OCI-LY7 (cell line): ENCODE data around the gene GNAT3. TPM values are rescaled to one million over a fixed set of nuclear protein-coding genes. Genes with fewer than 3 reads are reported as not detected.
A peak's percentile ranks its signal among the peaks of the same experiment; 100 is the strongest.

ENCODE experiments used
- BruUV-seq: library from RNA; stranded (reverse); fragments of 400-500 nt; replicated peaks from 2 replicates; lab custom pipeline; 2021; lab: Mats Ljungman, UMichigan
- CTCF ChIA-PET: fragments of 300-600 bp; sonication (Branson Sonifier 250); formaldehyde crosslinking; loops from one replicate; lab custom pipeline; 2022; ENCODE audit warnings: antibody characterized with exemption; ENCODE audit not compliant: unreplicated experiment; lab: Charles Lee
- POLR2A ChIA-PET: fragments of 300-600 bp; sonication (Branson Sonifier 250); formaldehyde crosslinking; loops from one replicate; lab custom pipeline; 2022; ENCODE audit warnings: antibody characterized with exemption; lab: Charles Lee
- DNase-seq: peaks from one replicate; pipeline ENCODE4 v3.0.0-alpha.2; 2015; ENCODE audit warnings: low spot score
- H2AFZ ChIP-seq: fragments of 200-600 bp; sonication (generic), shearing (Covaris generic); 2 replicates; pipeline ENCODE4 v1.6.1; 2014; ENCODE audit warnings: mild to moderate bottlenecking, antibody characterized with exemption, low read length, moderate library complexity
- H3K27ac ChIP-seq: fragments of 200-600 bp; sonication (generic); 2 replicates; pipeline ENCODE4 v1.5.1; 2014; ENCODE audit warnings: mixed run types, low read depth, mild to moderate bottlenecking, moderate library complexity, low read length, inconsistent platforms; ENCODE audit not compliant: poor library complexity, severe bottlenecking
- H3K36me3 ChIP-seq: fragments of 200-600 bp; sonication (generic); 2 replicates; pipeline ENCODE4 v1.6.1; 2014; ENCODE audit warnings: mild to moderate bottlenecking, antibody characterized with exemption, low read length, moderate library complexity, mixed read lengths; ENCODE audit not compliant: insufficient read depth
- H3K4me1 ChIP-seq: fragments of 200-600 bp; sonication (generic); 2 replicates; pipeline ENCODE4 v1.5.1; 2014; ENCODE audit warnings: mild to moderate bottlenecking, low read length; ENCODE audit not compliant: insufficient read depth, poor library complexity, severe bottlenecking
- H3K4me2 ChIP-seq: fragments of 200-600 bp; sonication (generic); 2 replicates; pipeline ENCODE4 v1.6.1; 2014; ENCODE audit warnings: mild to moderate bottlenecking, low read length
- H3K4me3 ChIP-seq: fragments of 200-600 bp; sonication (generic); 2 replicates; pipeline ENCODE4 v1.5.1; 2014; ENCODE audit warnings: mild to moderate bottlenecking, low read depth, low read length; ENCODE audit not compliant: poor library complexity, severe bottlenecking
- H3K79me2 ChIP-seq: fragments of 200-600 bp; sonication (generic); 2 replicates; pipeline ENCODE4 v1.6.1; 2016; ENCODE audit warnings: low read depth, mild to moderate bottlenecking, low read length, moderate library complexity, mixed read lengths; ENCODE audit not compliant: insufficient read depth
- H3K9me2 ChIP-seq: fragments of 200-600 bp; sonication (generic); 2 replicates; pipeline ENCODE4 v1.6.1; 2016; ENCODE audit warnings: mild to moderate bottlenecking, low read length, mixed read lengths; ENCODE audit not compliant: insufficient read depth
- H3K9me3 ChIP-seq: fragments of 200-600 bp; sonication (generic); 2 replicates; pipeline ENCODE4 v1.6.1; 2014; ENCODE audit warnings: mild to moderate bottlenecking, mixed run types, low read length, mixed read lengths
- H4K20me1 ChIP-seq: fragments of 200-600 bp; sonication (generic); 2 replicates; pipeline ENCODE4 v1.6.1; 2014; ENCODE audit warnings: mild to moderate bottlenecking, antibody characterized with exemption, low read length, moderate library complexity, mixed read lengths; ENCODE audit not compliant: insufficient read depth
- CTCF ChIP-seq: fragments of 200-600 bp; sonication (generic); conservative IDR thresholded peaks from 2 replicates; pipeline ENCODE4 v1.5.1; 2014; ENCODE audit warnings: mild to moderate bottlenecking, antibody characterized with exemption, low read length, moderate library complexity, mixed read lengths
- EZH2phosphoT487 ChIP-seq: fragments of 200-600 bp; sonication (generic); IDR thresholded peaks from 2 replicates; pipeline ENCODE4 v1.6.1; 2018; ENCODE audit warnings: low read depth, borderline replicate concordance, mild to moderate bottlenecking, mixed run types, antibody characterized with exemption, low read length, moderate library complexity, mixed read lengths
- intact Hi-C: fragments of 100-400 bp; cut with micrococcal nuclease; formaldehyde crosslinking; loops from one replicate; pipeline ENCODE4 v1.10.0; 2022; ENCODE audit not compliant: unreplicated experiment
- total RNA-seq, 2 experiments: library from RNA; depleted of rRNA in 1 of 2; stranded (reverse); fragments of >200 nt in 1 of 2; shearing (Covaris generic) in 1 of 2; gene quantifications; 2 replicates each; pipeline ENCODE4 v1.2.3, GENCODE V29; 2014 to 2022

GNAT3 gene
- total RNA-seq, 2 experiments from 2014 or later, result not detected

DNA sequence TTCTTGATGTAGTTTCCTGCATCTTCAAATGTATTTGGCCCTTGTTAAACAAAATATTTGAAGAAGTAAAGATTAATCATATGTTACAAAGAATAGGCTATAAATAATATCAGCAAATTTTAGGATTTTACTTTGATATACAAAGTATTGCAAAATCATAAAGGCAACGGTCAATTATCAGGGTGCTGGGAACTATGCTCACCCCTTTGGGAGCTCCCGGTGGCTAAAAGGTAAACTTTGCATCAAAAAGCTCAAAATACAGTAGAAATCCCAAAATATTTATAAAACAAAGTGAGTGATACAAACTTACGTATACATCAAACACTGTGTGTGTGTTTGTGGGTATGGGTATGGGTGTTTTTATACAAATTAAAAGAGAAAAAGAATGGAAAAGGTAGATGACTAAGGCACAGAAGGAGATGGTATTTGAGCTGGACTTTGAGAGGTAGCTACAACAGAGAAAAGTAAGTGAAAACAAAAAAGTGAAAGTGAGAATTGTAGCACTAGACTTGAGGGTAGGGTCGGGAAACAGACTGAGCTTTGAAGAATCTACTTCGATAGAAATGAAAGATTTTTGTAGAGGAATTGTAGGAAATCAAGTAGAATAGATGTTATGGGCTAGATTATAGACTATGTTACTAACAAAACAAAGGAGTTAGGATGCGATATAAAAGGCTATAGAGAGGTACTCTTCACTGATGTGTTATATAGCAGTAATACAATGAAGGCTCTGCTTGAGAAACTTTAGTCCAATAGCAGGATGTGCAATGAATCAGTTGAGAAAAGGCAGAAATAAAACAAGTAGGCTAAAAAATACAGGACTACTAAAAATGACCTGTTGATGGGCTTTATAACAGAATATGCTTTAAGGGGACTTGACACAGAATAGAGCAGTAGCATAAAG is 52.8 kb downstream of the GNAT3 start:
- intact Hi-C loops, result no loop called here
- BruUV-seq, result no TSS peak

GRCh38 chr7:80453699-80454340 is 58.0 kb downstream of the GNAT3 start:
- Histone ChIP-seq H3K4me2 (no peak overlapping the region), H3K27ac (no peak overlapping the region), H2AFZ (no peak overlapping the region), H3K4me1 (no peaks in the 10 kb centered on the region), H3K9me3 (no peaks in the 10 kb centered on the region), H3K9me2 (no peaks in the 10 kb centered on the region), H3K79me2 (no peaks in the 10 kb centered on the region), H4K20me1 (no peaks in the 10 kb centered on the region), H3K36me3 (no peaks in the 10 kb centered on the region), H3K4me3 (no peak overlapping the region)
- ChIA-PET CTCF (no interaction called here), POLR2A (no interaction called here)
- DNase-seq, result peak; percentile 8
- BruUV-seq, result no TSS peak
- peak; percentile 75 for TF ChIP-seq CTCF
- no peak for TF ChIP-seq EZH2phosphoT487
- intact Hi-C loops, result loop anchor here (5.0 kb wide), 1 partner anchor 397 kb away; no protein-coding TSS in a partner anchor

More for the DNA sequence above, 52.8 kb downstream of the GNAT3 start:
- no peak for TF ChIP-seq EZH2phosphoT487
- no peak for TF ChIP-seq CTCF
- H3K4me1 ChIP-seq, result no peaks in the 10 kb centered on the region
- no peaks in the 10 kb centered on the region for H4K20me1 ChIP-seq
- DNase-seq, result no peak
- ChIA-PET CTCF (no interaction called here), POLR2A (no interaction called here)
- H3K36me3 ChIP-seq, result no peaks in the 10 kb centered on the region
- no peak overlapping the region for H3K27ac ChIP-seq
- no peak overlapping the region for H3K4me2 ChIP-seq
- no peak overlapping the region for H3K4me3 ChIP-seq
- no peaks in the 10 kb centered on the region for H3K79me2 ChIP-seq
- H2AFZ ChIP-seq, result no peak overlapping the region
- no peaks in the 10 kb centered on the region for H3K9me2 ChIP-seq
- no peaks in the 10 kb centered on the region for H3K9me3 ChIP-seq
